Mesenchymal stem cell (in vitro differentiated cells and primary cell): ENCODE results near the gene PTMA.
A peak's percentile ranks its signal among the peaks of the same experiment; 100 is the strongest.

Experiments used
- DNase-seq: peaks from one replicate; pipeline ENCODE4 v3.0.0-alpha.2; 2013
- H2AFZ ChIP-seq: one replicate; pipeline ENCODE4 v1.6.1; 2013; ENCODE audit warnings: low read depth, mild to moderate bottlenecking, control low read depth, inconsistent platforms, low read length, moderate library complexity
- H2AK5ac ChIP-seq: 2 replicates; pipeline ENCODE4 v1.6.1; 2013; ENCODE audit warnings: low read length, moderate library complexity, mild to moderate bottlenecking, inconsistent platforms; ENCODE audit not compliant: severe bottlenecking
- H2BK120ac ChIP-seq: one replicate; pipeline ENCODE4 v1.6.1; 2013; ENCODE audit warnings: low read depth, mild to moderate bottlenecking, inconsistent platforms, low read length, moderate library complexity
- H2BK12ac ChIP-seq, 2 experiments: one replicate each; pipeline ENCODE4 v1.6.1; 2013; ENCODE audit warnings: inconsistent platforms in 2 of 2, low read length in 2 of 2, mild to moderate bottlenecking in 2 of 2, moderate library complexity in 2 of 2, control low read depth in 1 of 2
- H2BK15ac ChIP-seq: one replicate; pipeline ENCODE4 v1.6.1; 2013; ENCODE audit warnings: mild to moderate bottlenecking, low read depth, inconsistent platforms; ENCODE audit not compliant: poor library complexity, severe bottlenecking
- H2BK5ac ChIP-seq: 2 replicates; pipeline ENCODE4 v1.6.1; 2013; ENCODE audit warnings: low read depth, mild to moderate bottlenecking, low read length, control low read depth, inconsistent platforms; ENCODE audit not compliant: poor library complexity, severe bottlenecking
- H3K14ac ChIP-seq, 2 experiments: one replicate each; pipeline ENCODE4 v1.6.1; 2013; ENCODE audit warnings: inconsistent platforms in 2 of 2, low read length in 2 of 2, control low read depth in 1 of 2, mild to moderate bottlenecking in 1 of 2, moderate library complexity in 1 of 2
- H3K18ac ChIP-seq, 2 experiments: one replicate each; pipeline ENCODE4 v1.6.1; 2013; ENCODE audit warnings: inconsistent platforms in 2 of 2, low read length in 2 of 2, control low read depth in 1 of 2, low read depth in 1 of 2, mild to moderate bottlenecking in 1 of 2
- H3K23ac ChIP-seq, 2 experiments: one replicate each; pipeline ENCODE4 v1.6.1; 2013; ENCODE audit warnings: inconsistent platforms in 2 of 2, low read length in 2 of 2, mild to moderate bottlenecking in 2 of 2, moderate library complexity in 2 of 2, control low read depth in 1 of 2
- H3K27ac ChIP-seq: 2 replicates; pipeline ENCODE4 v1.5.1; 2013; ENCODE audit warnings: mild to moderate bottlenecking, moderate library complexity, low read length, control low read depth, inconsistent platforms; ENCODE audit not compliant: poor library complexity, severe bottlenecking
- H3K27me3 ChIP-seq, 2 experiments: 2 replicates each; pipeline versions ENCODE4 v1.6.1 to v1.7.0; 2013; ENCODE audit warnings: low read length in 2 of 2, mild to moderate bottlenecking in 2 of 2, moderate library complexity in 2 of 2, control low read depth in 1 of 2, inconsistent platforms in 1 of 2; ENCODE audit not compliant: control insufficient read depth in 1 of 2, insufficient read depth in 1 of 2
- H3K36me3 ChIP-seq, 2 experiments: 2 replicates each; pipeline versions ENCODE4 v1.6.1 to v1.7.0; 2013; ENCODE audit warnings: low read length in 2 of 2, control low read depth in 1 of 2, inconsistent platforms in 1 of 2, low read depth in 1 of 2, mild to moderate bottlenecking in 1 of 2; ENCODE audit not compliant: insufficient read depth in 2 of 2, control insufficient read depth in 1 of 2
- H3K4ac ChIP-seq, 2 experiments: one replicate each; pipeline ENCODE4 v1.6.1; 2013; ENCODE audit warnings: inconsistent platforms in 2 of 2, low read length in 2 of 2, mild to moderate bottlenecking in 2 of 2, moderate library complexity in 2 of 2, control low read depth in 1 of 2, low read depth in 1 of 2
- H3K4me1 ChIP-seq: 2 replicates; pipeline ENCODE4 v1.6.1; 2013; ENCODE audit warnings: low read depth, low read length, control low read depth; ENCODE audit not compliant: control insufficient read depth, insufficient read depth
- H3K4me2 ChIP-seq: 2 replicates; pipeline ENCODE4 v1.6.1; 2013; ENCODE audit warnings: low read length, mild to moderate bottlenecking, inconsistent platforms; ENCODE audit not compliant: poor library complexity, severe bottlenecking
- H3K4me3 ChIP-seq, 2 experiments: 2 replicates each; pipeline versions ENCODE4 v1.5.1 to v1.7.0; 2013; ENCODE audit warnings: low read length in 2 of 2, mild to moderate bottlenecking in 2 of 2, control low read depth in 1 of 2, low read depth in 1 of 2; ENCODE audit not compliant: insufficient read depth in 1 of 2
- H3K79me1 ChIP-seq: replicated peaks from 2 replicates; pipeline ENCODE4 v1.6.1; 2013; ENCODE audit warnings: mild to moderate bottlenecking, control low read depth, low read length, inconsistent platforms; ENCODE audit not compliant: poor library complexity, severe bottlenecking
- H3K9ac ChIP-seq: 2 replicates; pipeline ENCODE4 v1.7.0; 2013; ENCODE audit warnings: mild to moderate bottlenecking, low read length, moderate library complexity
- H3K9me3 ChIP-seq: 2 replicates; pipeline ENCODE4 v1.7.0; 2013; ENCODE audit warnings: mild to moderate bottlenecking, low read length; ENCODE audit not compliant: control insufficient read depth
- H4K8ac ChIP-seq: one replicate; pipeline ENCODE4 v1.6.1; 2013; ENCODE audit warnings: inconsistent platforms, mild to moderate bottlenecking, low read length, moderate library complexity
- H4K91ac ChIP-seq: one replicate; pipeline ENCODE4 v1.6.1; 2013; ENCODE audit warnings: mild to moderate bottlenecking, low read length, inconsistent platforms
- WGBS: methylation state at CpG from one replicate; pipeline ENCODE4 v1.1.7; 2013; ENCODE audit warnings: mixed read lengths; 5-methylcytosine and 5-hydroxymethylcytosine counted together

Gene PTMA

GRCh38 chr2:231664727-231665126 lies 43.6 kb upstream of the PTMA start:
- Histone ChIP-seq H3K4me3 (no peak overlapping the region), H2BK5ac (no peak overlapping the region), H2BK120ac (no peak overlapping the region), H3K18ac (peak overlapping the region; percentile 85 to 98), H4K91ac (peak overlapping the region; percentile 95), H3K36me3 (no peaks in the 10 kb centered on the region), H2AK5ac (peak overlapping the region; percentile 60), H2BK12ac (peak overlapping the region; percentile 80 to 99), H3K23ac (no peak overlapping the region), H3K27me3 (no peaks in the 10 kb centered on the region), H3K79me1 (peaks cover 2% of the 10 kb centered on the region), H2AFZ (no peak overlapping the region), H3K9ac (no peak overlapping the region), H3K4me1 (peaks cover 32% of the 10 kb centered on the region), H4K8ac (peak overlapping the region; percentile 99), H2BK15ac (peak overlapping the region; percentile 90), H3K27ac (no peak overlapping the region), H3K4me2 (no peak overlapping the region), H3K4ac (peak overlapping the region in 1 of 2 experiments; percentile 76), H3K14ac (no peak overlapping the region), H3K9me3 (no peaks in the 10 kb centered on the region)
- 94% methylated on average over 8 of the region's 8 CpGs for WGBS
- DNase-seq = no peak

GRCh38 chr2:231665245-231666170 lies 42.8 kb upstream of the PTMA start:
- peak overlapping the region; percentile 95 for H4K91ac ChIP-seq
- no peak for DNase-seq
- peak overlapping the region; percentile 85 to 98 for H3K18ac ChIP-seq
- no peak overlapping the region for H3K23ac ChIP-seq
- peak overlapping the region in 1 of 2 experiments; percentile 76 for H3K4me3 ChIP-seq
- 73% methylated on average over 19 of the region's 20 CpGs for WGBS
- H3K9ac ChIP-seq = peak overlapping the region; percentile 96
- no peaks in the 10 kb centered on the region for H3K36me3 ChIP-seq
- peak overlapping the region; percentile 76 to 78 for H3K4ac ChIP-seq
- H3K79me1 ChIP-seq = peaks cover 2% of the 10 kb centered on the region
- H3K27ac ChIP-seq = peak overlapping the region; percentile 97
- H3K14ac ChIP-seq = peak overlapping the region; percentile 6 to 45
- peaks cover 39% of the 10 kb centered on the region for H3K4me1 ChIP-seq
- H2BK12ac ChIP-seq = peak overlapping the region; percentile 80 to 99
- no peak overlapping the region for H2AFZ ChIP-seq
- H2BK120ac ChIP-seq = peak overlapping the region; percentile 29
- no peaks in the 10 kb centered on the region for H3K9me3 ChIP-seq
- peak overlapping the region; percentile 54 for H3K4me2 ChIP-seq
- no peaks in the 10 kb centered on the region for H3K27me3 ChIP-seq
- H4K8ac ChIP-seq = peak overlapping the region; percentile 99
- peak overlapping the region; percentile 60 for H2AK5ac ChIP-seq
- peak overlapping the region; percentile 90 for H2BK15ac ChIP-seq
- no peak overlapping the region for H2BK5ac ChIP-seq

GRCh38 chr2:231666171-231667095 lies 41.9 kb upstream of the PTMA start:
- H4K8ac ChIP-seq = peak overlapping the region; percentile 99
- WGBS = under 1% methylated on average over 26 of the region's 32 CpGs
- peak overlapping the region; percentile 54 for H3K4me2 ChIP-seq
- H3K27me3 ChIP-seq = no peaks in the 10 kb centered on the region
- H3K18ac ChIP-seq = peak overlapping the region; percentile 97 to 98
- H3K14ac ChIP-seq = no peak overlapping the region
- no peak overlapping the region for H3K23ac ChIP-seq
- H3K9ac ChIP-seq = peak overlapping the region; percentile 96
- H4K91ac ChIP-seq = peak overlapping the region; percentile 87
- H2BK5ac ChIP-seq = peak overlapping the region; percentile 96
- H3K4me3 ChIP-seq = peak overlapping the region; percentile 21 to 76
- DNase-seq = peak; percentile 96
- peak overlapping the region; percentile 99 for H2BK15ac ChIP-seq
- H3K36me3 ChIP-seq = no peaks in the 10 kb centered on the region
- no peak overlapping the region for H2AFZ ChIP-seq
- peak overlapping the region; percentile 97 for H3K27ac ChIP-seq
- peaks cover 44% of the 10 kb centered on the region for H3K4me1 ChIP-seq
- H3K79me1 ChIP-seq = peaks cover 2% of the 10 kb centered on the region
- H2BK12ac ChIP-seq = peak overlapping the region; percentile 49 to 57
- H2BK120ac ChIP-seq = peak overlapping the region; percentile 95
- peak overlapping the region; percentile 12 for H2AK5ac ChIP-seq
- no peaks in the 10 kb centered on the region for H3K9me3 ChIP-seq
- peak overlapping the region; percentile 93 to 100 for H3K4ac ChIP-seq
